ENCODE data around the gene WT1. TPM values are rescaled to one million over a fixed set of nuclear protein-coding genes. Genes with fewer than 3 reads are reported as not detected.

The WT1 gene
- total and polyA plus RNA-seq, 2 of the 8 experiments (the other 6 are each of a cell fraction or from before 2014, with no cell fraction given) = 0.05 to 0.17 TPM

GRCh38 chr11:32434356-32435151 lies 785 bp downstream of the WT1 start (continued):
- TF ChIP-seq CTCF (IDR thresholded peaks at IDR 0.05; ENCODE audit: control extremely low read depth in 1 of 3, insufficient read depth in 1 of 3, low read depth in 1 of 3, low read length in 3 of 3) (peak; percentile 33 to 35 (median 33)), POLR2A (IDR thresholded peaks at IDR 0.05; ENCODE audit: control extremely low read depth in 1 of 2, low read depth in 2 of 2, low read length in 2 of 2) (no peak), SUZ12 (IDR thresholded peaks at IDR 0.05; ENCODE audit: low read length) (peak; percentile 94), RXRA (IDR thresholded peaks at IDR 0.05; ENCODE audit: insufficient read depth, low read depth, low read length) (no peak), CBX5 (IDR thresholded peaks at IDR 0.05; ENCODE audit: low read depth, low read length) (no peak), SRF (IDR thresholded peaks at IDR 0.05; ENCODE audit: low read depth, low read length) (no peak), FOSL1 (IDR thresholded peaks at IDR 0.05; ENCODE audit: insufficient read depth, low read depth, low read length) (no peak), ZNF274 (IDR thresholded peaks at IDR 0.05; ENCODE audit: borderline replicate concordance, extremely low read depth, low read length) (no peak), NRF1 (IDR thresholded peaks at IDR 0.05; ENCODE audit: low read depth, low read length) (no peak), TEAD4 (IDR thresholded peaks at IDR 0.05; ENCODE audit: low read depth, low read length) (no peak), CTBP2 (IDR thresholded peaks at IDR 0.05; ENCODE audit: borderline replicate concordance, insufficient read depth, insufficient read length, low read length) (peak; percentile 80), HDAC6 (IDR thresholded peaks at IDR 0.05; ENCODE audit: low read depth, low read length) (no peak), POLR2AphosphoS5 (IDR thresholded peaks at IDR 0.05; ENCODE audit: low read depth, low read length) (no peak), CREB1 (IDR thresholded peaks at IDR 0.05) (no peak), CEBPB (IDR thresholded peaks at IDR 0.05; ENCODE audit: low read depth, low read length) (no peak), KDM4A (IDR thresholded peaks at IDR 0.05; ENCODE audit: low read depth, low read length, severe bottlenecking) (peak; percentile 8), SP2 (IDR thresholded peaks at IDR 0.05; ENCODE audit: low read length) (no peak), PHF8 (conservative IDR thresholded peaks at IDR 0.05; ENCODE audit: low read depth, low read length) (no peak)
- TF ChIP-seq, protein P1, sequence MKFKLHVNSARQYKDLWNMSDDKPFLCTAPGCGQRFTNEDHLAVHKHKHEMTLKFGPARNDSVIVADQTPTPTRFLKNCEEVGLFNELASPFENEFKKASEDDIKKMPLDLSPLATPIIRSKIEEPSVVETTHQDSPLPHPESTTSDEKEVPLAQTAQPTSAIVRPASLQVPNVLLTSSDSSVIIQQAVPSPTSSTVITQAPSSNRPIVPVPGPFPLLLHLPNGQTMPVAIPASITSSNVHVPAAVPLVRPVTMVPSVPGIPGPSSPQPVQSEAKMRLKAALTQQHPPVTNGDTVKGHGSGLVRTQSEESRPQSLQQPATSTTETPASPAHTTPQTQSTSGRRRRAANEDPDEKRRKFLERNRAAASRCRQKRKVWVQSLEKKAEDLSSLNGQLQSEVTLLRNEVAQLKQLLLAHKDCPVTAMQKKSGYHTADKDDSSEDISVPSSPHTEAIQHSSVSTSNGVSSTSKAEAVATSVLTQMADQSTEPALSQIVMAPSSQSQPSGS (IDR thresholded peaks at IDR 0.05; ENCODE audit: low read length) = no peak
- TF ChIP-seq, protein P2, sequence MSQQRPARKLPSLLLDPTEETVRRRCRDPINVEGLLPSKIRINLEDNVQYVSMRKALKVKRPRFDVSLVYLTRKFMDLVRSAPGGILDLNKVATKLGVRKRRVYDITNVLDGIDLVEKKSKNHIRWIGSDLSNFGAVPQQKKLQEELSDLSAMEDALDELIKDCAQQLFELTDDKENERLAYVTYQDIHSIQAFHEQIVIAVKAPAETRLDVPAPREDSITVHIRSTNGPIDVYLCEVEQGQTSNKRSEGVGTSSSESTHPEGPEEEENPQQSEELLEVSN (IDR thresholded peaks at IDR 0.05) = no peak

All from H1 (cell line).